ENCODE data around the gene TLL1. TPM values are rescaled to one million over a fixed set of nuclear protein-coding genes. Genes with fewer than 3 reads are reported as not detected.

The TLL1 gene
- total RNA-seq, 1 experiment from 2014 or later, result 5.0 TPM

DNA sequence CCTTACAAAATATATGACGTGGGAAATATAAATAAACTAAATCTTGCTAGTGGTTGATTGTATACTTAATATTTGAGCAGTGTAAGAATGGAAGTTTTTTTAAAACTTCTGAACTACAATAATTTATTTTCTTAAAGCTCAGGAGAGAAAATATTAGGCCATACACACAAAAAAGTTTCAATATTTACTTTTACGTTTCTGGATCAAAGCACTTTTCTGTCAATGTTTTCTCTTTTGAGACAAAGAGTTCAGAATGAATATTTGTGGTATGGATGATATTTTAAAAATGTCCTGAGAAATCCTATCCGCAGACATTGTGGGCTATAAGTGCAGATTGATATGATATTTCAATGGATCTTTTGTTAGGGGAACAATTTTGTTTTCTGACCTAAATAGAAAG is 109.9 kb downstream of the TLL1 start:
- Histone ChIP-seq H3K9ac (ENCODE audit: low read length) (no peak overlapping the region), H3K79me2 (ENCODE audit: low read length) (no peaks in the 10 kb centered on the region), H3K36me3 (ENCODE audit: low read depth, low read length) (no peaks in the 10 kb centered on the region), H3K9me2 (replicated peaks; ENCODE audit: low read length) (no peaks in the 10 kb centered on the region), H3K4me2 (ENCODE audit: low read length) (no peak overlapping the region), H4K20me1 (ENCODE audit: low read length) (no peaks in the 10 kb centered on the region), H2AFZ (ENCODE audit: low read length) (no peak overlapping the region), H3K9me3 (ENCODE audit: low read length) (no peaks in the 10 kb centered on the region), H3K27me3 (ENCODE audit: low read length) (no peaks in the 10 kb centered on the region), H3K4me1 (ENCODE audit: insufficient read depth, low read length) (no peaks in the 10 kb centered on the region), H3K4me3 (ENCODE audit: low read length) (no peak overlapping the region), H3F3A (ENCODE audit: low read length, unreplicated experiment) (no peaks in the 10 kb centered on the region), H3K27ac (ENCODE audit: low read length) (no peak overlapping the region)
- ATAC-seq (no peak), DNase-seq (no peak)
- intact Hi-C loops (cut with micrococcal nuclease), result no loop called here
- no TSS peak for BruUV-seq (replicated peaks)
- ChIA-PET POLR2A (ENCODE audit: unreplicated experiment) (no interaction called here), CTCF (no interaction called here)
- TF ChIP-seq EZH2 (IDR thresholded peaks at IDR 0.05; ENCODE audit: low read length, unreplicated experiment) (no peak), EZH2phosphoT487 (IDR thresholded peaks at IDR 0.05; ENCODE audit: borderline replicate concordance, low read length) (no peak), CTCF (conservative IDR thresholded peaks at IDR 0.05; ENCODE audit: low read depth, low read length) (no peak)

GRCh38 chr4:165986956-165987698 is 114.1 kb downstream of the TLL1 start:
- TF ChIP-seq EZH2phosphoT487 (IDR thresholded peaks at IDR 0.05; ENCODE audit: borderline replicate concordance, low read length), result no peak
- TF ChIP-seq CTCF (conservative IDR thresholded peaks at IDR 0.05; ENCODE audit: low read depth, low read length), result no peak
- TF ChIP-seq EZH2 (IDR thresholded peaks at IDR 0.05; ENCODE audit: low read length, unreplicated experiment), result no peak
- Histone ChIP-seq H3K79me2 (ENCODE audit: low read length) (no peaks in the 10 kb centered on the region), H4K20me1 (ENCODE audit: low read length) (no peaks in the 10 kb centered on the region), H3K4me3 (ENCODE audit: low read length) (no peak overlapping the region), H3K27me3 (ENCODE audit: low read length) (no peaks in the 10 kb centered on the region), H3K4me2 (ENCODE audit: low read length) (no peak overlapping the region), H2AFZ (ENCODE audit: low read length) (no peak overlapping the region), H3K4me1 (ENCODE audit: insufficient read depth, low read length) (peaks cover 4% of the 10 kb centered on the region; the same call in 1 of the 2 replicates), H3K9ac (ENCODE audit: low read length) (no peak overlapping the region), H3K27ac (ENCODE audit: low read length) (no peak overlapping the region), H3F3A (ENCODE audit: low read length, unreplicated experiment) (no peaks in the 10 kb centered on the region), H3K36me3 (ENCODE audit: low read depth, low read length) (no peaks in the 10 kb centered on the region), H3K9me3 (ENCODE audit: low read length) (no peaks in the 10 kb centered on the region), H3K9me2 (replicated peaks; ENCODE audit: low read length) (no peaks in the 10 kb centered on the region)
- CTCF ChIA-PET, result no interaction called here
- BruUV-seq (replicated peaks), result no TSS peak
- no peak for ATAC-seq
- DNase-seq, result no peak
- intact Hi-C loops (cut with micrococcal nuclease), result no loop called here
- POLR2A ChIA-PET (ENCODE audit: unreplicated experiment), result interaction anchor here (0.7 kb wide), 1 partner anchor 327 kb away, joined by 4 read pairs; no protein-coding TSS in a partner anchor
